Brain microvascular endothelial cell (primary cell): ENCODE data around the gene CCDC102A.

Experiments
- DNase-seq: peaks from one replicate; pipeline ENCODE4 v3.0.0-alpha.2; 2020
- H3K27ac ChIP-seq: fragments of 250-450 bp; sonication (Bioruptor Pico); 2 replicates; pipeline ENCODE4 v1.5.1; 2020; ENCODE audit warnings: mild to moderate bottlenecking, moderate library complexity
- H3K27me3 ChIP-seq: fragments of 250-450 bp; sonication (Bioruptor Pico); replicated peaks from 2 replicates; pipeline ENCODE4 v1.5.1; 2020; ENCODE audit warnings: mild to moderate bottlenecking
- H3K36me3 ChIP-seq: fragments of 250-450 bp; sonication (Bioruptor Pico); replicated peaks from 2 replicates; pipeline ENCODE4 v1.5.1; 2020; ENCODE audit warnings: mild to moderate bottlenecking
- H3K4me3 ChIP-seq: 2 replicates; pipeline ENCODE4 v1.5.1; 2011; ENCODE audit warnings: low read depth, mild to moderate bottlenecking, control low read depth, low read length, moderate library complexity
- in situ Hi-C: cut with HindIII; loops from 2 replicates; pipeline ENCODE4 v1.10.0; 2017; ENCODE audit warnings: low sequenced_read_pairs, low pct_ligation_motif_present
- TF ChIP-seq, protein P1 (sequence below): IDR thresholded peaks from 2 replicates; pipeline ENCODE4 v1.5.1; 2011; ENCODE audit warnings: low read depth, mild to moderate bottlenecking, moderate library complexity, low read length, control low read depth, inconsistent platforms; ENCODE audit errors: missing control alignments

The CCDC102A gene

DNA sequence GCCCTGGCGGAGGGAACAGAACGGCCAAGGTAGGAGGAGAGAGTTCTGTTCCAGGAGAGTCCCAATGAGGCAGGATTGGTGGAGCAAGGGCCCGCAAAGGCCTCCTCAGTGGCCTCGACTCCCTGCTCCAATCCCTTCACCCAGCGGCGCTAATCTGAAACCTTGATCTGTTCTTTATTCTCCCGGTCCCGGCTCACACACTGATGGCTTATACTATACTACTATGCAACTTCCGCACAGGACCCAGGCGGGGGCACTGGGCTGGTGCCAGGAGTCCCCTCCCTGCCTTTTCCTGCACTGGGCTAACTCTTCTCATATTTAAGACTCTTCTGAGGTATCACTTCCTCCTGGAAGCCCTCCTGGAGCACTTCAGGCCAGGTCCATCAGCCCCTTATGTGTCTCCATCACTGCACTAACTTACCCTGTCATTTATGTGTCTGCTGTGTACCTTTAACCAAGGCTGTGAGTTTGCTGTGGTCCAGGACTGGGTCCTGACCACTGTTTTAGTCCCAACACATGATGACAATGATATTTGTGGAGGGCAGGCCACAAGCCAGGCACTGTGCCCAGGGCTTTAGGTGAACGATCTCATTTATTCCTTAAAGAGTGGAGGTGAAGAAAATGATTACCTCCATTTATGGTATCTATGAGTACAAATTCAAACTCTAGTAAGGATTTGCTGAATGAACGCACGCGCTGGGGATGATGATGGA lies 6.8 kb downstream of the CCDC102A start:
- TF ChIP-seq, protein P1, sequence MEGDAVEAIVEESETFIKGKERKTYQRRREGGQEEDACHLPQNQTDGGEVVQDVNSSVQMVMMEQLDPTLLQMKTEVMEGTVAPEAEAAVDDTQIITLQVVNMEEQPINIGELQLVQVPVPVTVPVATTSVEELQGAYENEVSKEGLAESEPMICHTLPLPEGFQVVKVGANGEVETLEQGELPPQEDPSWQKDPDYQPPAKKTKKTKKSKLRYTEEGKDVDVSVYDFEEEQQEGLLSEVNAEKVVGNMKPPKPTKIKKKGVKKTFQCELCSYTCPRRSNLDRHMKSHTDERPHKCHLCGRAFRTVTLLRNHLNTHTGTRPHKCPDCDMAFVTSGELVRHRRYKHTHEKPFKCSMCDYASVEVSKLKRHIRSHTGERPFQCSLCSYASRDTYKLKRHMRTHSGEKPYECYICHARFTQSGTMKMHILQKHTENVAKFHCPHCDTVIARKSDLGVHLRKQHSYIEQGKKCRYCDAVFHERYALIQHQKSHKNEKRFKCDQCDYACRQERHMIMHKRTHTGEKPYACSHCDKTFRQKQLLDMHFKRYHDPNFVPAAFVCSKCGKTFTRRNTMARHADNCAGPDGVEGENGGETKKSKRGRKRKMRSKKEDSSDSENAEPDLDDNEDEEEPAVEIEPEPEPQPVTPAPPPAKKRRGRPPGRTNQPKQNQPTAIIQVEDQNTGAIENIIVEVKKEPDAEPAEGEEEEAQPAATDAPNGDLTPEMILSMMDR = no peak
- Histone ChIP-seq H3K36me3 (no peaks in the 10 kb centered on the region), H3K27me3 (no peaks in the 10 kb centered on the region), H3K27ac (no peak overlapping the region), H3K4me3 (no peak overlapping the region)
- in situ Hi-C loops = no loop called here
- DNase-seq = no peak

DNA sequence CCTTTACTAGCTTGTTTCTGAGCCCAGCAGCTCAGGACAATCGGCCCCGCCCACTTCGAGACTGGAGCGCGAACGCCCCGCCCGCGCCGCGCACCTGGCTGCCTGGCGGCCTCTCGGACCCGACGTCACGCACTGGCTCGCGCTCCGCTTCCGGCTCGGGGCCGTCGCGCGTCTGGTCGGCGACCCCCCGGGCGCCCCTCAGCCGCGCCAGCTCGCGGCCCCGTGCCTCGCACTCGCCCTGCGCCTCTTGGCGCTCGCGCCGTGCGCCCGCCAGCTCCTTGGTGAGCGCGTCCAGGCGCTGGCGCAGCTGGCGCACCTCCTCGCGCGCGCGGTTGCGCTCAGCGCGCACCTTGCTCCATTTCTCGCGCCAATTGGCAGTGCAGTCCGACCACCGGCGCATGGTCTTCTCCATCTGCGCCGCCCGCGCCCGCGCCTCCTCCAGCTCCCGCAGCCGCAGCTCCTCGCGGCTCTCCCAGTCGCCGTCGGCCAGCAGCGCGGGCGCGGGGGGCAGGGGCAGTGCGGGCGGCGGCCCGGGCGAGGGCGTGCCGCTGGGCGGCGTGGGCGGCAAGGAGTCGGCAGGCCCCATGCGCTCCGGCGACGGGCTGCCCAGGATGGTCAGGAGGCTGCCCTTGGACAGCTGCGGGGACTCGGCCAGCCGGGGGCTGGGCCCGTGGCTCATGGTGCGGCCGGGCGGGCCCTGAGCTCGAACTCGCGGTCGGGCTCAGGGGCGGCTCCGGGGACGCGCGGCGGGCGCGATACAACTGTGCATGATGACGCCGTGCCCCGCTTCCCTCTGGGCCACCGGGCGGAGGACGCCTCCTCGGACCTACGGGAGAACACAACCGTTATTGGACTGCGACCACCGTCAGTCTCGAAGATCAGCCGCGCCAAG lies 7.6 kb downstream of the CCDC102A start:
- no peak for DNase-seq
- TF ChIP-seq, protein P1 = no peak
- H3K27ac ChIP-seq = no peak overlapping the region
- in situ Hi-C loops = no loop called here
- H3K27me3 ChIP-seq = no peaks in the 10 kb centered on the region
- no peak overlapping the region for H3K4me3 ChIP-seq
- H3K36me3 ChIP-seq = no peaks in the 10 kb centered on the region

DNA sequence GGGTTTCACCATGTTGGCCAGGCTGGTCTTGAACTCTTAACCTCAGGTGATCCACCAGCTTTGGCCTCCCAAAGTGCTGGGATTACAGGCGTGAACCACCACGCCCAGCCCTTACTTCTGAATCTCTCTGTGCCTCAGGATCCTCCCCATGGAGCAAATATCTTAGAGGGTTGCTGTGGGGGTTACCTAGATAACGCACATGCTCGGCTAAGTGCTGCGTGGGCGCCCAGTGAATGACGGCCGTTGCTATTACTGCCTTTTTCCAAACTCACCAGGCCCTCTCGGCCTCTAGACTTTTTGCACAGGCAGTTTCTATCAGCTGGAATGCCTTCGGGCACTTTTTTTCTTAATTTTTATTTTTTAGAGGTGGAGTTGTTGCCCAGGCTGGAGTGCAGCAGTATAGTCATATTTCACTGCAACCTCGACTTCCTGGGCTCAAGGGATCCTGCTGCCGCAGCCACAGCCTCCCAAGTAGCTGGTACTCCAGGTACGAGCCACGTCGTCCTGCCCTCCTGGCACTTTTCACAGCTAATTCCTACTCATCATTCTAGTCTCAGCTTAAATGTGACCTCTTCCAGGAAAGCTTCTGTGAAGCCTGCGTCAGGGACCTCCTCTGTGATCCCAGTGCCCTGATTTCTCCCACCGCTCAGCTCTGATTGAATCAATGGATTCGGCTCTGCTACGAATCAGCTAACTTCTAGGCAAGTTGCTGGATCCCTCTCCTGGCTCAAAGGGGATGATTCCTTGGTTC lies 8.6 kb downstream of the CCDC102A start:
- TF ChIP-seq, protein P1 = no peak
- DNase-seq = no peak
- Histone ChIP-seq H3K27ac (no peak overlapping the region), H3K36me3 (no peaks in the 10 kb centered on the region), H3K27me3 (no peaks in the 10 kb centered on the region), H3K4me3 (no peak overlapping the region)
- in situ Hi-C loops = no loop called here

DNA sequence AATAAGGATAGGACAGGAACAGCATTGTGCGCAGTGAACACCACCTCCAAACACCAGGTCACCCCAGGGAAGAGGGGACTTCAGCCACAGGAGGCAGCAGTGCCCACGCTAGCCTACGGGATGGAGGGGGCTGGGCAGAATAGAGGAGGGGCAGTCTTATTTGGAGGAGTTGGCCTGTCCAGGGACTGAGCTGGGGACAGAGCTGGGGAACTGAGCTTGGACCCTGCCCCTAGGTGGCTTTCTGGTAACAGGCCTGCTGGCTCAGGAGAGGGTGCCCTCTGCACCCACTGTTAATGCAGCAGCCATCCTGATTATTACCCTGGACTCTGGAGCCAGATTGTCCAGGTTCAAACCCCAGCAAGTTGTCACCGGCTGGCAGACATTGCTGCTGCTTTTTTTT lies 9.3 kb downstream of the CCDC102A start:
- Histone ChIP-seq H3K27me3 (no peaks in the 10 kb centered on the region), H3K36me3 (no peaks in the 10 kb centered on the region), H3K27ac (no peak overlapping the region), H3K4me3 (no peak overlapping the region)
- DNase-seq = no peak
- in situ Hi-C loops = no loop called here
- TF ChIP-seq, protein P1 = peak; percentile 6

DNA sequence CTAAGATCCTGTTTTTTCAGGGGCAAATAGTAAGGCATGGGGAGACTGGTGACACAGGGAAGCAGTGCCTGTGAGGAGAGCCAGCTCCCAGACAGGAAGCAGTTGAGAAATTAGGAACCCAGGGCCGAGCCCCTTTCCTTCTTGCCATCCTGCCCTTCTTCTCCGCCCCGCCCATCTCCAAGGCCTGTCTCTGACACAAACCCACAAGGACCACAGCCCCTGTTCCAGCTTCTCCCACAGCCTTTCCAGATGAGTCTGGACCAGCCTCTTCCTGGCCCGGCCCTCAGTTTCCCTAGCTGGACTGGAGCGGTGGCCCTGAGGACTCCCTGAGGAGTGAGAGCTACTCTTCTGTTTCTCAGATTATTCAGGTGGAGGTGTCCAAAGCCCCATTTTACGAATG lies 9.9 kb downstream of the CCDC102A start:
- in situ Hi-C loops = no loop called here
- TF ChIP-seq, protein P1 = no peak
- DNase-seq = no peak

More for the DNA sequence above, 9.9 kb downstream of the CCDC102A start:
- Histone ChIP-seq H3K36me3 (no peaks in the 10 kb centered on the region), H3K4me3 (no peak overlapping the region), H3K27ac (no peak overlapping the region), H3K27me3 (no peaks in the 10 kb centered on the region)
